GM10248 (cell line): ENCODE measurements around the gene CHST11.

Experiments
- CTCF ChIA-PET: fragments of 300-600 bp; sonication (Branson Sonifier 250); formaldehyde crosslinking; extraction: SDS; loops from one replicate; lab custom pipeline; 2021; ENCODE audit warnings: antibody characterized with exemption; lab: Yijun Ruan, JAX
- POLR2A ChIA-PET: fragments of 350-650 bp; sonication (Branson Sonifier 250); formaldehyde crosslinking; extraction: SDS; loops from one replicate; lab custom pipeline; 2020; ENCODE audit warnings: antibody characterized with exemption; lab: Yijun Ruan, JAX
- DNase-seq: peaks from one replicate; pipeline ENCODE4 v3.0.0; 2012; ENCODE audit errors: extremely low spot score
- TF ChIP-seq, protein P1 (sequence below): IDR thresholded peaks from 2 replicates; pipeline ENCODE4 v1.5.1; 2012; ENCODE audit warnings: mild to moderate bottlenecking, low read depth; ENCODE audit errors: extremely low read depth, missing control alignments, control extremely low read depth

Gene CHST11

DNA sequence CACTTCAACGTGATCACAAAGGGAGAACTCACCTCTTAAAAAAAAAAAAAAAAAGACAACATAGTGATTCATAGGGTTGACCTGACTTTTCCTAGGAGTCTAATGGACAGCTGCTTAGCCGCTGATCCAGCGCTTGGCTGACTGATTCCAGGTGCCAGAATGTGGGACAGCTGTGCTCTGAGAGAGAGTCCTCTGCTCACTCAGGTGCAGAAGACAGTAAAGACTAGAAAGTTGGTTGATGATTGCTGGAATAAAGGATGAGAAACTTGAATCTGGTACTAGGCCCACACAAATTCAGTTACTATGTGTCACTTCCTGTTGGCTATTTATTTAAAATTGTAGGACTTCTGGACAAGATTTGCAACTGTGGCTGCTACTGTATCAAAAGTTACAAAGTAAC is 229.4 kb downstream of the CHST11 start:
- CTCF ChIA-PET: interaction anchor here (1.2 to 2.4 kb wide), 3 partner anchors 14 to 304 kb away, joined by 3 to 9 read pairs (median 9); no protein-coding TSS in a partner anchor
- DNase-seq: no peak
- TF ChIP-seq, protein P1, sequence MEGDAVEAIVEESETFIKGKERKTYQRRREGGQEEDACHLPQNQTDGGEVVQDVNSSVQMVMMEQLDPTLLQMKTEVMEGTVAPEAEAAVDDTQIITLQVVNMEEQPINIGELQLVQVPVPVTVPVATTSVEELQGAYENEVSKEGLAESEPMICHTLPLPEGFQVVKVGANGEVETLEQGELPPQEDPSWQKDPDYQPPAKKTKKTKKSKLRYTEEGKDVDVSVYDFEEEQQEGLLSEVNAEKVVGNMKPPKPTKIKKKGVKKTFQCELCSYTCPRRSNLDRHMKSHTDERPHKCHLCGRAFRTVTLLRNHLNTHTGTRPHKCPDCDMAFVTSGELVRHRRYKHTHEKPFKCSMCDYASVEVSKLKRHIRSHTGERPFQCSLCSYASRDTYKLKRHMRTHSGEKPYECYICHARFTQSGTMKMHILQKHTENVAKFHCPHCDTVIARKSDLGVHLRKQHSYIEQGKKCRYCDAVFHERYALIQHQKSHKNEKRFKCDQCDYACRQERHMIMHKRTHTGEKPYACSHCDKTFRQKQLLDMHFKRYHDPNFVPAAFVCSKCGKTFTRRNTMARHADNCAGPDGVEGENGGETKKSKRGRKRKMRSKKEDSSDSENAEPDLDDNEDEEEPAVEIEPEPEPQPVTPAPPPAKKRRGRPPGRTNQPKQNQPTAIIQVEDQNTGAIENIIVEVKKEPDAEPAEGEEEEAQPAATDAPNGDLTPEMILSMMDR: no peak
- POLR2A ChIA-PET: no interaction called here

GRCh38 chr12:104687823-104688573 is 231.2 kb downstream of the CHST11 start:
- no peak for DNase-seq
- CTCF ChIA-PET: interaction anchor here (0.8 to 2.9 kb wide), 3 partner anchors 11 to 306 kb away, joined by 3 to 10 read pairs (median 5); no protein-coding TSS in a partner anchor

GRCh38 chr12:104689635-104690034 is 232.9 kb downstream of the CHST11 start:
- no peak for DNase-seq
- ChIA-PET CTCF (interaction anchor here (1.6 to 2.9 kb wide), 2 partner anchors 10 to 308 kb away, joined by 5 to 10 read pairs; no protein-coding TSS in a partner anchor), POLR2A (no interaction called here)
- TF ChIP-seq, protein P1: no peak

More at GRCh38 chr12:104687823-104688573, 231.2 kb downstream of the CHST11 start:
- TF ChIP-seq, protein P1: no peak
- POLR2A ChIA-PET: no interaction called here

DNA sequence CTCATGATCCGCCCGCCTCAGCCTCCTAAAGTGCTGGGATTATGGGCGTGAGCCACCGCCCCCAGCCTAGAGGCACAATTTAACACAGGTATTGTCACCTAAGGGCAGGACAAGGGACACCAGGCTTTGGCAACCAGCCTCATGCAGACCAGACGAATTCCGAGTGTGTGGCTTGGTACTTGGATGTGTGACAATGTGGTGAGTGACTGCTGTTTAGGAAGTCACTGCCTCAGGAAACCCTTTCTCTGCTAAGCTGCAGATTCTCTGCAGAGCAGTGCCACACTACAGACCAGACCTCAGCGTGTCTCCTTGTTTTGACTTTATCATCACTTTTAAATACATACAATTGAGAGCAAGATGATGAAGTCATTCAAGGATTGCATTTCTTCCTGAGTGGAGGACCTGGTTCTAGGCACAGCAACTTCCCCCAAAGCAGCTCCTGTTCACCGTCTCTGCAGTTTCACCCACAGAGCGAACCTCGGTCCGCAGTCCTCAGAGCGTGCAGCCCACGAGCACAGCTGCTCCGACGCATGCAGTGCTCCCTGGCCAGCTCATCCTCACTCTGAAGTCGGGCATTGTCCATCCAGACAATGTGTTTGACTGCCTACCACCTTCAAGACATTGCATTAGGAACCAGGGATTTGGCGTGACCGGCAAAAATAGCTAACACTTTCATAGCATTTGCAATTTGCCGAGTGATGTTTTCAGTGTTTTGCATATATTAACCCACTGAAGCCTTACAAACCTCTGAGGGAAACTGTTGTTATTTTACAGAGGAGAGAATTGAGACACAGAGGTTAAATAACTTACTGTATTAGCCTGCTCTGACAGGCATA is 235.2 kb downstream of the CHST11 start:
- TF ChIP-seq, protein P1: no peak
- ChIA-PET CTCF (interaction anchor here (1.1 to 1.4 kb wide), 2 partner anchors 11 to 310 kb away, joined by 3 read pairs; no protein-coding TSS in a partner anchor), POLR2A (no interaction called here)
- peak; percentile 41 for DNase-seq

GRCh38 chr12:104692557-104693218 is 235.9 kb downstream of the CHST11 start:
- TF ChIP-seq, protein P1: no peak
- CTCF ChIA-PET: interaction anchor here (1.4 kb wide), 1 partner anchor 12 kb away, joined by 3 read pairs; no protein-coding TSS in a partner anchor
- POLR2A ChIA-PET: no interaction called here
- DNase-seq: no peak

DNA sequence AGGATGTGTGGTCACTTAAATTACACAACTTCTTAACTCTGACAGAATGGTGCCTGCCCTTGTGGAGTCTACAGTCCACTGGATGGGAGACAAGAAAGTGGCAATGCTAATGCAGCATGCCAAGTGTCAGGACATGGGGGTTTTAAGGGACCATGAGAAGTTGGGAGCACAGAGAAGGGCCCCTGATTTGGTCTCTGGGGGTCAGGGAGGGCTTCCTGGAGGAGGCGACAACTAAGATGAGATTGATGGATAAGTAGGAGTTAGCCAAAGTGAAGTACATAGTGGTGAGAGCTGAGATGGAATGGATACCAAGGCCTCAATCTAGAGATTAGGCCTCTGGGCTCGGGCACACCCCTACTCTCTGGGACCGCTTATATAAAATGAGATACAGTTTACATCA is 236.7 kb downstream of the CHST11 start:
- TF ChIP-seq, protein P1: no peak
- POLR2A ChIA-PET: no interaction called here
- no peak for DNase-seq
- CTCF ChIA-PET: interaction anchor here (1.5 to 2.2 kb wide), 2 partner anchors 9 to 312 kb away, joined by 6 to 7 read pairs; no protein-coding TSS in a partner anchor
